Measurements from ENCODE around the gene ARHGEF17. TPM values are rescaled to one million over a fixed set of nuclear protein-coding genes. Genes with fewer than 3 reads are reported as not detected.

Gene ARHGEF17
- total RNA-seq, 2 donors from 2014 or later, result 8.6 to 13.4 TPM

DNA sequence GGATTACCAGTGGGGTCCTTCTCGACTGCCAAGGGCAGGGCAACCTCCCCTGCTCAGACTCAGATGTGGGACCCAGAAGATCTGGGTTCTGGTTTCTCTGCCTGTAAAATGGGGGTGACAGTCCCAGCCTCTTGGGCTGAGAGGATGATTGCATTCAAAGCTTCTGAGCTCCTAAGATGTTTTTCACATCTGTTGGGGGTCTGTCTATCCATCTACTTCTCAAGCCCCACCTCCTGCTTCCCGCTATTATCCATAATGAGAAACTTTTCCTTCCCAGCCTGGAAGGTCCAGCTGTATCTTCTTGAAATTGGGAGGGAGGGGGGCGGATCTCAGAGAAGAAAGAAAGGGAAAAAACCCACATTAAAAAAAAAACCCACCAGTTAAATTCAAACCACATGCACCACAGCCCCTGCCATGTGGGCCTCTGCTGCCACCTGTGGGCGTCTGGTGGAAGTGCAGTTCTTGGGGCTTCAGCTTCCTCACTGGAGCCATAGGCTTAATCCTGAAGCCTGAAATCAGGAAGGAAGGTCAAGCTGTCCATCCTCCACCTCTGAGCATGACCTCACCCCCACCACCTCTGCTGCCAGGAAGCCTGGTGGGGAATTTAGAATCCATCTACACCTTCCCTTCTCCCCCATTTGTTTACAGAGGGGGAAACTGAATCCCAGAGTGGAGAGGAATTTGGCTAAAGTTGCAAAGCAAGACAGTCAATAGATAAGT is 27.3 kb downstream of the ARHGEF17 start:
- intact Hi-C loops (cut with DNase I), result loop anchor here (2.0 to 5.0 kb wide), 2 partner anchors 29 to 38 kb away; no protein-coding TSS in a partner anchor
- Histone ChIP-seq H3K9ac (ENCODE audit: low read depth in 2 of 2, low read length in 2 of 2) (no peak overlapping the region), H3K9me3 (no peaks in the 10 kb centered on the region), H3K4me3 (no peak overlapping the region), H3K4me1 (no peaks in the 10 kb centered on the region), H3K27me3 (no peaks in the 10 kb centered on the region), H3K36me3 (no peaks in the 10 kb centered on the region), H3K27ac (peak overlapping the region; percentile 65)
- TF ChIP-seq, protein P1, sequence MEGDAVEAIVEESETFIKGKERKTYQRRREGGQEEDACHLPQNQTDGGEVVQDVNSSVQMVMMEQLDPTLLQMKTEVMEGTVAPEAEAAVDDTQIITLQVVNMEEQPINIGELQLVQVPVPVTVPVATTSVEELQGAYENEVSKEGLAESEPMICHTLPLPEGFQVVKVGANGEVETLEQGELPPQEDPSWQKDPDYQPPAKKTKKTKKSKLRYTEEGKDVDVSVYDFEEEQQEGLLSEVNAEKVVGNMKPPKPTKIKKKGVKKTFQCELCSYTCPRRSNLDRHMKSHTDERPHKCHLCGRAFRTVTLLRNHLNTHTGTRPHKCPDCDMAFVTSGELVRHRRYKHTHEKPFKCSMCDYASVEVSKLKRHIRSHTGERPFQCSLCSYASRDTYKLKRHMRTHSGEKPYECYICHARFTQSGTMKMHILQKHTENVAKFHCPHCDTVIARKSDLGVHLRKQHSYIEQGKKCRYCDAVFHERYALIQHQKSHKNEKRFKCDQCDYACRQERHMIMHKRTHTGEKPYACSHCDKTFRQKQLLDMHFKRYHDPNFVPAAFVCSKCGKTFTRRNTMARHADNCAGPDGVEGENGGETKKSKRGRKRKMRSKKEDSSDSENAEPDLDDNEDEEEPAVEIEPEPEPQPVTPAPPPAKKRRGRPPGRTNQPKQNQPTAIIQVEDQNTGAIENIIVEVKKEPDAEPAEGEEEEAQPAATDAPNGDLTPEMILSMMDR (IDR thresholded peaks at IDR 0.05), result peak; percentile 99
- DNase-seq, result peak; percentile 90

DNA sequence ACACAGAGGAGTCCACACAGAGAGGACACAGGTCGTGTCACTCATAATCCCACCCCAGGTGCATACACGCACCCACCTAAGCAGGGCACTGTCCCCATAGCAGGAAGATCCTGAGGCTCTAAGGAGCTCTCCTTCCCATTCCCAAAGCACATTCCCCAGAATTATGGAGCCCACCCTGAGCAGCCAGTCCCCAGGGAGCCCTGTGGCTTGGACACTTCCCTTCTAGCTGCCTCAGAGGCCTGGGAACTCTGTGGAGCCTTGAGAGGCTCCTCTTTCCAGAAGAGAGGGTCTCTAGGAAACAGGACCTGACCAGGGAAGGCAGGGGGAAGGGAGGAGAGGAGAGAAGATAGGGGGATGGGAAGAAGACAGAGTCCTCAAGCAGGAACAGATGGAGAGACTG is 29.8 kb downstream of the ARHGEF17 start:
- H3K36me3 ChIP-seq, result no peaks in the 10 kb centered on the region
- no peaks in the 10 kb centered on the region for H3K9me3 ChIP-seq
- intact Hi-C loops (cut with DNase I), result loop anchor here (5.0 kb wide), 1 partner anchor 41 kb away; no protein-coding TSS in a partner anchor
- no peak overlapping the region for H3K27ac ChIP-seq
- DNase-seq, result no peak
- TF ChIP-seq, protein P1 (IDR thresholded peaks at IDR 0.05), result no peak
- no peak overlapping the region for H3K9ac ChIP-seq (ENCODE audit: low read depth in 2 of 2, low read length in 2 of 2)
- H3K4me3 ChIP-seq, result no peak overlapping the region
- no peaks in the 10 kb centered on the region for H3K4me1 ChIP-seq
- no peaks in the 10 kb centered on the region for H3K27me3 ChIP-seq

DNA sequence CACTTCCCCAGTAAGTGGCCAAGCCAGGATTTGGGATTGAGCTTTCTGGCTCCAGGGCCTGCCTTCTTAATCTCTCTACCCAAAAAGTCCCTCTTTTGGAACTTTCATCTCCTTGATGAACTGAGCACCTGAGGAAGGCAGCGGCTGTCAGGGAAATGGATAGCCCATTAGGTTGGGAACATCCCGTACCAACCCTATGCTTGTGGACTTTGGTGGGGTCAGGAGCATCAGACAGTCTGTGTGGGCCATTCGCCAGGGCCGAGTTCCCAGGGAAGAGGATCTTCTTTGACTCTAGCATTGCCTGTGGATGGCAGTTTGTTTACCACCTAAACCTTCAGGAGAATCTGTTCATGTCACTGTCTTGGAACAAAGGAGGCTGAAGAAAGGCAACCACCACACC is 30.2 kb downstream of the ARHGEF17 start:
- H3K27me3 ChIP-seq, result no peaks in the 10 kb centered on the region
- H3K9ac ChIP-seq (ENCODE audit: low read depth in 2 of 2, low read length in 2 of 2), result no peak overlapping the region
- no peak overlapping the region for H3K4me3 ChIP-seq
- H3K36me3 ChIP-seq, result no peaks in the 10 kb centered on the region
- DNase-seq, result no peak
- TF ChIP-seq, protein P1 (IDR thresholded peaks at IDR 0.05), result no peak
- no peak overlapping the region for H3K27ac ChIP-seq
- intact Hi-C loops (cut with DNase I), result loop anchor here (5.0 kb wide), 1 partner anchor 41 kb away; no protein-coding TSS in a partner anchor
- no peaks in the 10 kb centered on the region for H3K9me3 ChIP-seq
- H3K4me1 ChIP-seq, result no peaks in the 10 kb centered on the region

DNA sequence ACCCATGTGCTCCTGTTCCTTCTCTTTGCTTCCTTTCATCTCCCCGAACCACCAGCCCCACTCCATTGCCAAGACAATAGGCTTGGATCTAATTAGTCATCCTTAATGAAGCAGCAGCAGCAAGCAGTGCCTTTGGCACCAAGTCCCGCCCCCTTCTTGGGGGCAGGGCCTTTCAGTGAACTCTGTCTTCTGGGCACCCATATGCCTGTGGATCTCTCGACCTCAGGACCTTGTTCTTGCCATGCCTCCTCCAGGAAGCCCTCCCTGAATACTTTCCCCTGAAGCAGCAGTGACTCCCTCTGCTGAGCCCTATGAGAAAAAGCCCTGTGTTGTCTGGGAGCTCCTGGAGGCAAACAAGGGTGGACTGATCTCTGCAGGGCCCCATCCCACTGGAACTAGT is 32.1 kb downstream of the ARHGEF17 start:
- no peak for DNase-seq
- no peaks in the 10 kb centered on the region for H3K27me3 ChIP-seq
- intact Hi-C loops (cut with DNase I), result no loop called here
- H3K36me3 ChIP-seq, result no peaks in the 10 kb centered on the region
- H3K4me3 ChIP-seq, result no peak overlapping the region
- H3K4me1 ChIP-seq, result no peaks in the 10 kb centered on the region
- H3K27ac ChIP-seq, result no peak overlapping the region
- H3K9ac ChIP-seq (ENCODE audit: low read depth in 2 of 2, low read length in 2 of 2), result no peak overlapping the region
- no peaks in the 10 kb centered on the region for H3K9me3 ChIP-seq
- TF ChIP-seq, protein P1 (IDR thresholded peaks at IDR 0.05), result no peak

DNA sequence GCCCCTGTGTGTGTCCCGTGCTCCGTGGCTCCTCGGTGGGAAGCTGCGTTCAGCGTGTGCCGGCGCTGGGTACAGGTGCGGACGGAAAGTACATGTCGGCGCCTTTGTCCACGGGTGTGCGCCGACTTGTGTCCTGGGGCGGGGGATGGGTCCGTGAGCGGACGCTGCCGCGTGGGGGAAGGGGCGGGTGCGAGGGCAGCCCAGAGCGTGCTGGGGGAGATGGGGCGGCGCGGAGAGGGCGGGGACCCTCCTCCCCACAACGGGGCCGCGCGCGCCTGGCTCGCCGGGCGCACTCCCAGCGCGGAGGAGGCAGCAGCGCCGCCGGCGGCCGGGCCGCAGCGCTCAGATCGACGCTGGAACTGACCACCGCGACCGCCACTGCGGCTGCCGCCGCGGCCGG is 34.6 kb downstream of the ARHGEF17 start:
- TF ChIP-seq, protein P1 (IDR thresholded peaks at IDR 0.05), result no peak
- no peaks in the 10 kb centered on the region for H3K36me3 ChIP-seq
- no peak overlapping the region for H3K27ac ChIP-seq
- intact Hi-C loops (cut with DNase I), result no loop called here
- H3K9ac ChIP-seq (ENCODE audit: low read depth in 2 of 2, low read length in 2 of 2), result no peak overlapping the region
- H3K4me3 ChIP-seq, result no peak overlapping the region
- no peaks in the 10 kb centered on the region for H3K27me3 ChIP-seq
- H3K4me1 ChIP-seq, result no peaks in the 10 kb centered on the region
- DNase-seq, result no peak
- H3K9me3 ChIP-seq, result no peaks in the 10 kb centered on the region
